SK-N-MC (cell line): ENCODE data around the gene LGI4.

Source experiments
- EZH2 ChIP-seq: fragments of 200-600 bp; sonication (generic); IDR thresholded peaks from one replicate; pipeline ENCODE4 v1.6.1; 2017; ENCODE audit warnings: antibody characterized with exemption
- POLR2AphosphoS5 ChIP-seq: IDR thresholded peaks from 2 replicates; pipeline ENCODE4 v1.6.1; 2012; ENCODE audit warnings: mild to moderate bottlenecking, low read depth, low read length, borderline replicate concordance

GRCh38 chr19:35123573-35123972 is 11.3 kb downstream of the LGI4 start:
- no peak for TF ChIP-seq POLR2AphosphoS5
- TF ChIP-seq EZH2, result no peak
